PC-3 (cell line): ENCODE data around the gene MTA1. TPM values are rescaled to one million over a fixed set of nuclear protein-coding genes. Genes with fewer than 3 reads are reported as not detected.

ENCODE experiments used
- ATAC-seq: fragments of 200-7000 bp; cut with Tn5 transposase; 2 replicates; pipeline ENCODE4 v1.9.1; 2020; ENCODE audit warnings: mild to moderate bottlenecking, moderate library complexity
- BruUV-seq: library from RNA; stranded (reverse); fragments of 400-500 nt; replicated peaks from 2 replicates; lab custom pipeline; 2021; lab: Mats Ljungman, UMichigan
- CTCF ChIA-PET: fragments of 300-600 bp; sonication (Branson Sonifier 250); formaldehyde crosslinking; loops from one replicate; lab custom pipeline; 2022; ENCODE audit warnings: antibody characterized with exemption; lab: Charles Lee
- POLR2A ChIA-PET: fragments of 300-600 bp; sonication (Branson Sonifier 250); formaldehyde crosslinking; loops from one replicate; lab custom pipeline; 2022; ENCODE audit warnings: antibody characterized with exemption; ENCODE audit not compliant: unreplicated experiment; lab: Charles Lee
- DNase-seq: peaks from one replicate; pipeline ENCODE4 v3.0.0-alpha.2; 2015
- H2AFZ ChIP-seq: fragments of 300-600 bp; sonication (generic); 2 replicates; pipeline ENCODE4 v1.6.0; 2016; ENCODE audit warnings: antibody characterized with exemption, low read length
- H3F3A ChIP-seq: fragments of 300-600 bp; sonication (generic); one replicate; pipeline ENCODE4 v1.6.0; 2017; ENCODE audit warnings: antibody characterized with exemption, low read length, control low read depth, mild to moderate bottlenecking; ENCODE audit not compliant: unreplicated experiment
- H3K27ac ChIP-seq: fragments of 300-600 bp; sonication (generic); 2 replicates; pipeline ENCODE4 v1.5.1; 2016; ENCODE audit warnings: mild to moderate bottlenecking, low read length
- H3K27me3 ChIP-seq: fragments of 300-600 bp; sonication (generic); 2 replicates; pipeline ENCODE4 v1.6.1; 2016; ENCODE audit warnings: low read length, mixed read lengths
- H3K36me3 ChIP-seq: fragments of 300-600 bp; sonication (generic); 2 replicates; pipeline ENCODE4 v1.6.1; 2016; ENCODE audit warnings: low read depth, mixed run types, low read length, mixed read lengths
- H3K4me1 ChIP-seq: fragments of 300-600 bp; sonication (generic); 2 replicates; pipeline ENCODE4 v1.5.1; 2016; ENCODE audit warnings: low read length; ENCODE audit not compliant: insufficient read depth
- H3K4me2 ChIP-seq: fragments of 300-600 bp; sonication (generic); 2 replicates; pipeline ENCODE4 v1.6.0; 2016; ENCODE audit warnings: low read length
- H3K4me3 ChIP-seq: fragments of 300-600 bp; sonication (generic); 2 replicates; pipeline ENCODE4 v1.5.1; 2016; ENCODE audit warnings: mild to moderate bottlenecking, low read length, mixed read lengths
- H3K79me2 ChIP-seq: fragments of 300-600 bp; sonication (generic); 2 replicates; pipeline ENCODE4 v1.6.1; 2017; ENCODE audit warnings: low read length, mixed read lengths
- H3K9ac ChIP-seq: fragments of 300-600 bp; sonication (generic); 2 replicates; pipeline ENCODE4 v1.6.0; 2016; ENCODE audit warnings: mild to moderate bottlenecking, low read length
- H3K9me2 ChIP-seq: fragments of 300-600 bp; sonication (generic); replicated peaks from 2 replicates; pipeline ENCODE4 v1.6.1; 2016; ENCODE audit warnings: mixed run types, low read length, mixed read lengths
- H3K9me3 ChIP-seq: fragments of 300-600 bp; sonication (generic); 2 replicates; pipeline ENCODE4 v1.6.1; 2016; ENCODE audit warnings: low read length, mixed read lengths
- H4K20me1 ChIP-seq: fragments of 300-600 bp; sonication (generic); 2 replicates; pipeline ENCODE4 v1.6.1; 2016; ENCODE audit warnings: low read length, mixed read lengths
- EZH2 ChIP-seq: fragments of 300-600 bp; sonication (generic); IDR thresholded peaks from one replicate; pipeline ENCODE4 v1.6.1; 2017; ENCODE audit warnings: antibody characterized with exemption, mild to moderate bottlenecking, low read length; ENCODE audit not compliant: unreplicated experiment
- EZH2phosphoT487 ChIP-seq: fragments of 300-600 bp; sonication (generic); IDR thresholded peaks from 2 replicates; pipeline ENCODE4 v1.6.1; 2018; ENCODE audit warnings: mild to moderate bottlenecking, antibody characterized with exemption, low read length, borderline replicate concordance
- intact Hi-C: fragments of 100-400 bp; cut with micrococcal nuclease; formaldehyde crosslinking; loops from 2 replicates; pipeline ENCODE4 v1.9.0; 2023
- total RNA-seq: library from RNA; depleted of rRNA; stranded (reverse); fragments of >200 nt; gene quantifications from 2 replicates; pipeline ENCODE4 v1.2.3, GENCODE V29; 2014
- TF ChIP-seq, protein P1 (sequence below): fragments of 300-600 bp; sonication (generic); conservative IDR thresholded peaks from 2 replicates; pipeline ENCODE4 v1.5.1; 2017; ENCODE audit warnings: antibody characterized with exemption, low read depth, mild to moderate bottlenecking, low read length

MTA1 gene
- total RNA-seq, 1 experiment from 2014 or later = 82.3 TPM

DNA sequence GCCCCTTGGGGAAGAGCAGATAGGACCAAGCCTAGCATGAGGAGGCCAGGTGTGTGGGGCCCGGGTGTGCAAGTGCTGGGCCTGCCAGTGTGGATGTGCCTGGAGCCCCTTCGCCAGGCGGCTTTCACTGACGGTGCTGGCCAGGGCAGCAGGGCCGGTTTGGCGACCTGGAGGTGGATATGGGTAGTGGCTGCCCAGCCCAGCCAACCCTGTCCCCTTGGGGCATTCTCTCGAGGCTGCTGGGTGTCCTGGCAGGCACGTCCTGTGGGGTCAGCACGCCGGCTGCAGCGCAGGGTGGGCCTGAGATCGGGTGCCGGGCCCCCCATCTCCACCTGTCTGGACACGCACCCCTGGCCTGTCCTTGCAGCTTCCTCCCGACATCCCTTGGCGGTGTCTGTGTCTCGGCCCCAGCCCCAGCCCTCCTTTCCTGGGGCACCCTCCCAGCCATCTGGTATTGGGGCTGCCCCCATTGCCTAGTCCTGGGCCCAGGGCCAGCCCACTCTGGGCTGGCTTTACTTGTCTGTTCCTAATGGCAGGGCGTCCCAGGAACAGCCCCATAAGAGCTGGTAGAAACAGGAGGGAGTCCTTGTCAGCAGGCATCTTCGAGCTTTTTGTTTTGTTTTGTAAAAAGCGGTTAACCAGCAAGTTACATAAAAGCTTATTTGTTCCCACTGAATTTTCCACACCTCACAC, 47.8 kb downstream of the MTA1 start:
- ChIA-PET CTCF (no interaction called here), POLR2A (interaction anchor here (0.5 kb wide), 1 partner anchor 166 kb away, joined by 9 read pairs; the partner anchor contains the start of gene BRF1)
- ATAC-seq (no peak), DNase-seq (no peak)
- H3F3A ChIP-seq = no peaks in the 10 kb centered on the region
- no peak overlapping the region for H3K27ac ChIP-seq
- H3K27me3 ChIP-seq = no peaks in the 10 kb centered on the region
- H3K4me3 ChIP-seq = no peak overlapping the region
- H2AFZ ChIP-seq = no peak overlapping the region
- intact Hi-C loops = no loop called here
- H3K36me3 ChIP-seq = no peaks in the 10 kb centered on the region
- TF ChIP-seq, protein P1, sequence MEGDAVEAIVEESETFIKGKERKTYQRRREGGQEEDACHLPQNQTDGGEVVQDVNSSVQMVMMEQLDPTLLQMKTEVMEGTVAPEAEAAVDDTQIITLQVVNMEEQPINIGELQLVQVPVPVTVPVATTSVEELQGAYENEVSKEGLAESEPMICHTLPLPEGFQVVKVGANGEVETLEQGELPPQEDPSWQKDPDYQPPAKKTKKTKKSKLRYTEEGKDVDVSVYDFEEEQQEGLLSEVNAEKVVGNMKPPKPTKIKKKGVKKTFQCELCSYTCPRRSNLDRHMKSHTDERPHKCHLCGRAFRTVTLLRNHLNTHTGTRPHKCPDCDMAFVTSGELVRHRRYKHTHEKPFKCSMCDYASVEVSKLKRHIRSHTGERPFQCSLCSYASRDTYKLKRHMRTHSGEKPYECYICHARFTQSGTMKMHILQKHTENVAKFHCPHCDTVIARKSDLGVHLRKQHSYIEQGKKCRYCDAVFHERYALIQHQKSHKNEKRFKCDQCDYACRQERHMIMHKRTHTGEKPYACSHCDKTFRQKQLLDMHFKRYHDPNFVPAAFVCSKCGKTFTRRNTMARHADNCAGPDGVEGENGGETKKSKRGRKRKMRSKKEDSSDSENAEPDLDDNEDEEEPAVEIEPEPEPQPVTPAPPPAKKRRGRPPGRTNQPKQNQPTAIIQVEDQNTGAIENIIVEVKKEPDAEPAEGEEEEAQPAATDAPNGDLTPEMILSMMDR = no peak
- no peak for TF ChIP-seq EZH2
- no peak for TF ChIP-seq EZH2phosphoT487
- H3K4me2 ChIP-seq = no peak overlapping the region
- BruUV-seq = no TSS peak
- no peaks in the 10 kb centered on the region for H4K20me1 ChIP-seq
- no peaks in the 10 kb centered on the region for H3K9me2 ChIP-seq
- no peaks in the 10 kb centered on the region for H3K79me2 ChIP-seq
- no peaks in the 10 kb centered on the region for H3K9me3 ChIP-seq
- H3K9ac ChIP-seq = no peak overlapping the region
- H3K4me1 ChIP-seq = peaks cover 6% of the 10 kb centered on the region; the same call in 1 of the 2 replicates

DNA sequence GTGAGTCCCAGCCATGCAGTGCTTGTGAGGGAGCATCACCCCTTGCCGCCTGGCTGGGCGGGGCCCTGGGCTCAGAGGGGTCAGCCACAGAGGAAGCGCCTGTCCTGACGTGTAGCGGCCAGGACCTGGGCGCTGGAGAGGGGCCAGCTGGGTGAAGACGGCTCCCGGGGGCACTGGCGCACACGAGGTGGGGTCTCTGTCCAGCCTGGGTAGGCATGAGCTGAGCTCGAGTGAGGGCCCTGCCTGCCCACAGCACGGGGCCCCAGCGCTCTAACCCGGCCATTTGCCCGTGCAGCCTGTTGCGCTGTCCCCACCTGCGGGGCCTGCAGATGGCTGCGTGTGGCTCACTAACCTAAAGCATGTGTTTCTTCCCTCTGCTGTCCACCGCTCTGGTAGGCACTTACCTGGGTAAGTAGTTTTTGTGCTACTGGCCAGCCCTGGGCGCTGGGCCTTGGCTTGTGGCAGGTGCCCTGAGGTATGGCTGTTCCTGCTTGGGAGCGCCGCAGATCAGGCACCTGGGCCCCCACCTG, 48.4 kb downstream of the MTA1 start:
- Histone ChIP-seq H3K9me2 (no peaks in the 10 kb centered on the region), H3K36me3 (no peaks in the 10 kb centered on the region), H3K4me3 (no peak overlapping the region), H3K9me3 (no peaks in the 10 kb centered on the region), H4K20me1 (no peaks in the 10 kb centered on the region), H3K27me3 (no peaks in the 10 kb centered on the region), H3F3A (no peaks in the 10 kb centered on the region), H3K79me2 (no peaks in the 10 kb centered on the region), H2AFZ (no peak overlapping the region), H3K4me2 (no peak overlapping the region), H3K4me1 (peaks cover 12% of the 10 kb centered on the region; the same call in 1 of the 2 replicates), H3K9ac (no peak overlapping the region), H3K27ac (no peak overlapping the region)
- ChIA-PET CTCF (no interaction called here), POLR2A (interaction anchor here (0.5 kb wide), 1 partner anchor 167 kb away, joined by 9 read pairs; the partner anchor contains the start of gene BRF1)
- no peak for DNase-seq
- no TSS peak for BruUV-seq
- no peak for TF ChIP-seq EZH2phosphoT487
- no peak for TF ChIP-seq EZH2
- TF ChIP-seq, protein P1 = no peak
- intact Hi-C loops = no loop called here
- no peak for ATAC-seq

DNA sequence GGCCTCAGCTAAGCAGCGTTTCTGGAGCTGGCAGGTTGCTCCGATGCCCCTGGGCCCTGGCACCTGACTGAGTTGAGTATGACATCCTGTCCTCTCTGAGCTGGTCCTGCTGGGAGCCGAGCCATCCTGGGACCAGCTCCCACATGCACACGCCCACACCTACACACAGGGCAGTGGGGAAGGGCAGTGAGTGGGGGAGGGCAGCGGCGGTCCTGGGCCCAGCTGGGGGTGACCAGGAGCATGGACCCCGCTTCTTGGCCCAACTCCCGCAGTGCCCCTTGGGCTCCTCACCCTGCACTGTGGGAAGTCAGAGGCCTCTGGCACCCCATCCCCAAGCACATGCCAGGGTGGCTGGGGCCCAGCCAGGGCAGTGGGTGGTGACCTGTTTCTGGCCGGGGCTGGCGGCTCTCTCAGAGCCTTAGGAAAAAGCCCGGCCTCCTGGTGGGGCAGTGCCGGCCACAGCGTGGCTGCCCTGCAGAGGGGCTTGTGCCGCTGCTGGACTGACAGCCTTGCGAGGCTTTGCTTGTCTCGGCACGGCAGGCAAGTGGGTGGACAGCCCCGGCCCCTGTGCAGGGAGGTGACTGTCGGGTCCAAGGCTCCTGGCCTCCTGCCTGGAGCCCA, 49.1 kb downstream of the MTA1 start:
- no peak overlapping the region for H3K27ac ChIP-seq
- no TSS peak for BruUV-seq

More for the DNA sequence above, 49.1 kb downstream of the MTA1 start:
- no peak for TF ChIP-seq EZH2
- TF ChIP-seq, protein P1 = no peak
- TF ChIP-seq EZH2phosphoT487 = no peak
- Histone ChIP-seq H3K4me3 (no peak overlapping the region), H3K4me2 (no peak overlapping the region), H3K79me2 (no peaks in the 10 kb centered on the region), H3F3A (no peaks in the 10 kb centered on the region), H3K27me3 (no peaks in the 10 kb centered on the region), H3K9me3 (no peaks in the 10 kb centered on the region), H2AFZ (no peak overlapping the region), H3K9me2 (no peaks in the 10 kb centered on the region), H3K36me3 (no peaks in the 10 kb centered on the region), H4K20me1 (no peaks in the 10 kb centered on the region), H3K4me1 (peaks cover 19% of the 10 kb centered on the region), H3K9ac (no peak overlapping the region)
- DNase-seq (no peak), ATAC-seq (no peak)
- ChIA-PET CTCF (no interaction called here), POLR2A (no interaction called here)
- intact Hi-C loops = no loop called here
